Esophagus squamous epithelium (tissue), 5 donors: Measurements from ENCODE around the gene CCDC122. TPM values are rescaled to one million over a fixed set of nuclear protein-coding genes. Genes with fewer than 3 reads are reported as not detected.

Source experiments
- DNase-seq: peaks from one replicate; lab custom pipeline; 2025; lab: John Stamatoyannopoulos, UW
- H3K27ac ChIP-seq, 4 donors: fragments of 200-600 bp; sonication (generic); one replicate each; pipeline ENCODE4 v1.5.1; 2016 to 2019; ENCODE audit warnings: mild to moderate bottlenecking in 1 of 4
- H3K27me3 ChIP-seq, 4 donors: fragments of 200-600 bp; sonication (generic); 1 replicate in 3 of 4; 2 replicates in 1 of 4; pipeline versions ENCODE4 v1.5.1 to v1.6.0; 2017 to 2021; ENCODE audit warnings: antibody characterized with exemption in 1 of 4
- H3K36me3 ChIP-seq, 3 donors: fragments of 200-600 bp; sonication (generic); one replicate each; pipeline ENCODE4 v1.5.1; 2016 to 2019
- H3K4me1 ChIP-seq, 3 donors: fragments of 200-600 bp; sonication (generic); one replicate each; pipeline ENCODE4 v1.5.1; 2017 to 2019
- H3K4me3 ChIP-seq, 4 donors: fragments of 200-600 bp; sonication (generic); 1 replicate in 3 of 4; 2 replicates in 1 of 4; pipeline ENCODE4 v1.5.1; 2016 to 2019; ENCODE audit warnings: mild to moderate bottlenecking in 2 of 4, moderate library complexity in 1 of 4
- H3K9me3 ChIP-seq, 3 donors: fragments of 200-600 bp; sonication (generic); one replicate each; pipeline ENCODE4 v1.5.1; 2016 to 2019
- CTCF ChIP-seq, 6 experiments: fragments of 450-650 bp in 4 of 6; fragments of 200-600 bp in 2 of 6; sonication (generic) in 2 of 6; IDR thresholded peaks; one replicate each; pipeline ENCODE4 v1.5.1; 2016 to 2019; ENCODE audit warnings: antibody characterized with exemption in 6 of 6, mild to moderate bottlenecking in 4 of 6, moderate library complexity in 4 of 6
- POLR2A ChIP-seq, 4 donors: fragments of 450-650 bp; IDR thresholded peaks; one replicate each; pipeline ENCODE4 v1.6.1; 2017; ENCODE audit warnings: antibody characterized with exemption in 4 of 4, mild to moderate bottlenecking in 4 of 4, moderate library complexity in 3 of 4
- WGBS, 2 donors: methylation state at CpG; one replicate each; pipeline ENCODE4 v1.1.5; 2018; 5-methylcytosine and 5-hydroxymethylcytosine counted together
- intact Hi-C: fragments of 100-400 bp; cut with DNase I; formaldehyde crosslinking; loops from one replicate; pipeline ENCODE4 v1.15.0; 2022
- total RNA-seq, 4 donors: library from RNA; depleted of rRNA; stranded (reverse); fragments of >200 nt; gene quantifications; one replicate each; pipeline ENCODE4 v1.1.0, GENCODE V29; 2016
- donor health status: DM: yes; HTN: yes; CAD: no.

CCDC122 gene
- total RNA-seq, 4 donors from 2014 or later: 0.87 to 16.8 (median 2.1) TPM

GRCh38 chr13:43797869-43798268 lies 81.7 kb downstream of the CCDC122 start:
- DNase-seq: no peak
- TF ChIP-seq CTCF (IDR thresholded peaks at IDR 0.05) (no peak), POLR2A (IDR thresholded peaks at IDR 0.05) (no peak)
- H3K4me3 ChIP-seq: no peak overlapping the region
- no peaks in the 10 kb centered on the region for H3K9me3 ChIP-seq
- intact Hi-C loops: no loop called here
- no peaks in the 10 kb centered on the region for H3K36me3 ChIP-seq
- no peak overlapping the region for H3K27ac ChIP-seq
- 52 to 65% methylated on average over 3 of the region's 3 CpGs for WGBS, 2 donors
- no peaks in the 10 kb centered on the region for H3K4me1 ChIP-seq
- peaks cover 0 to 7% (median 0%) of the 10 kb centered on the region in 4 donors for H3K27me3 ChIP-seq

GRCh38 chr13:43797159-43797558 lies 82.4 kb downstream of the CCDC122 start:
- DNase-seq: no peak
- Histone ChIP-seq H3K27me3 (peaks cover 0 to 7% (median 0%) of the 10 kb centered on the region in 4 donors), H3K27ac (no peak overlapping the region), H3K4me3 (no peak overlapping the region), H3K4me1 (no peaks in the 10 kb centered on the region), H3K9me3 (no peaks in the 10 kb centered on the region), H3K36me3 (no peaks in the 10 kb centered on the region)
- WGBS, 2 donors: 82 to 86% methylated on average over 1 of the region's 1 CpG
- no peak for TF ChIP-seq POLR2A (IDR thresholded peaks at IDR 0.05)
- TF ChIP-seq CTCF (IDR thresholded peaks at IDR 0.05): no peak
- intact Hi-C loops: no loop called here

- Histone ChIP-seq H3K4me1 (no peaks in the 10 kb centered on the region), H3K4me3 (no peak overlapping the region), H3K9me3 (no peaks in the 10 kb centered on the region), H3K27me3 (peaks cover 0 to 20% (median 0%) of the 10 kb centered on the region in 4 donors), H3K27ac (no peak overlapping the region), H3K36me3 (no peaks in the 10 kb centered on the region)
- DNase-seq: no peak
- intact Hi-C loops: no loop called here
- TF ChIP-seq CTCF (IDR thresholded peaks at IDR 0.05): no peak
- no peak for TF ChIP-seq POLR2A (IDR thresholded peaks at IDR 0.05)
These were observed 85.1 kb downstream of the CCDC122 start for GRCh38 chr13:43794416-43794815.

GRCh38 chr13:43792076-43792881 lies 87.3 kb downstream of the CCDC122 start:
- intact Hi-C loops: no loop called here
- no peaks in the 10 kb centered on the region for H3K9me3 ChIP-seq
- H3K4me3 ChIP-seq: no peak overlapping the region
- peaks cover 0 to 7% (median under 1%) of the 10 kb centered on the region in 3 donors for H3K4me1 ChIP-seq
- no peaks in the 10 kb centered on the region for H3K36me3 ChIP-seq
- TF ChIP-seq CTCF (IDR thresholded peaks at IDR 0.05) (no peak), POLR2A (IDR thresholded peaks at IDR 0.05) (no peak)
- no peak overlapping the region for H3K27ac ChIP-seq
- WGBS, 2 donors: 55 to 65% methylated on average over 3 of the region's 3 CpGs
- DNase-seq: no peak
- H3K27me3 ChIP-seq: peaks cover 0 to 38% (median 0%) of the 10 kb centered on the region in 4 donors

- Histone ChIP-seq H3K9me3 (no peaks in the 10 kb centered on the region), H3K27me3 (peaks cover 0 to 54% (median 0%) of the 10 kb centered on the region in 4 donors), H3K27ac (no peak overlapping the region), H3K4me3 (no peak overlapping the region), H3K4me1 (peaks cover 5 to 32% (median 11%) of the 10 kb centered on the region in 3 donors), H3K36me3 (no peaks in the 10 kb centered on the region)
- intact Hi-C loops: no loop called here
- TF ChIP-seq POLR2A (IDR thresholded peaks at IDR 0.05): no peak
- peak in 2 of 6 experiments; percentile 21 to 30 for TF ChIP-seq CTCF (IDR thresholded peaks at IDR 0.05)
- no peak for DNase-seq
- 45 to 80% methylated on average over 2 of the region's 2 CpGs for WGBS, 2 donors
These were observed 91.5 kb downstream of the CCDC122 start for GRCh38 chr13:43787997-43788396.
